ENCODE data around the gene TFEB.

GRCh38 chr6:41671376-41671775, 64.0 kb downstream of the TFEB start:
- TF ChIP-seq CTCF (IDR thresholded peaks at IDR 0.05; ENCODE audit: extremely low read depth in 1 of 2, insufficient read depth in 1 of 2, low read depth in 1 of 2, low read length in 2 of 2) (no peak), MYC (IDR thresholded peaks at IDR 0.05; ENCODE audit: low read depth, low read length) (no peak), POLR2A (IDR thresholded peaks at IDR 0.05; ENCODE audit: low read depth, low read length) (no peak), POLR2AphosphoS5 (IDR thresholded peaks at IDR 0.05; ENCODE audit: insufficient read depth, low read depth, low read length) (no peak)

All from endothelial cell of umbilical vein (primary cell).